GM23338 (cell line): ENCODE results near the gene OR7G2.

Source experiments
- CREB1 ChIP-seq: fragments of 250-450 bp; sonication (Bioruptor Pico); IDR thresholded peaks from 2 replicates; pipeline ENCODE4 v1.5.0; 2020; ENCODE audit warnings: low read depth, mild to moderate bottlenecking, moderate library complexity
- EZH2 ChIP-seq: fragments of 200-600 bp; sonication (generic); IDR thresholded peaks from one replicate; pipeline ENCODE4 v1.8.0; 2017; ENCODE audit warnings: antibody characterized with exemption, mild to moderate bottlenecking, low read depth; ENCODE audit not compliant: unreplicated experiment
- EZH2phosphoT487 ChIP-seq: fragments of 200-600 bp; sonication (generic); IDR thresholded peaks from one replicate; pipeline ENCODE4 v1.8.1; 2018; ENCODE audit warnings: antibody characterized with exemption; ENCODE audit not compliant: unreplicated experiment
- JUNB ChIP-seq: IDR thresholded peaks from one replicate; pipeline ENCODE4 v1.6.1; 2016; ENCODE audit warnings: antibody characterized with exemption; ENCODE audit not compliant: unreplicated experiment
- NANOG ChIP-seq: IDR thresholded peaks from 2 replicates; pipeline ENCODE4 v1.6.1; 2016; ENCODE audit warnings: antibody characterized with exemption, borderline replicate concordance
- POLR2AphosphoS5 ChIP-seq: IDR thresholded peaks from 2 replicates; pipeline ENCODE4 v1.6.1; 2016; ENCODE audit warnings: antibody characterized with exemption, low read depth
- STAT1 ChIP-seq: IDR thresholded peaks from one replicate; pipeline ENCODE4 v1.6.1; 2016; ENCODE audit warnings: antibody characterized with exemption; ENCODE audit not compliant: unreplicated experiment
- ZNF114 ChIP-seq: fragments of 250-450 bp; sonication (Bioruptor Pico); IDR thresholded peaks from 2 replicates; pipeline ENCODE4 v1.5.0; 2020; ENCODE audit warnings: mild to moderate bottlenecking, moderate library complexity
- ZNF331 ChIP-seq: fragments of 250-450 bp; sonication (Bioruptor Pico); IDR thresholded peaks from 2 replicates; pipeline ENCODE4 v1.5.0; 2020; ENCODE audit warnings: low read depth, mild to moderate bottlenecking, moderate library complexity
- TF ChIP-seq, protein P1 (sequence below), 2 experiments: fragments of 200-600 bp in 1 of 2; sonication (generic) in 1 of 2; conservative IDR thresholded peaks; 2 replicates each; pipeline versions ENCODE4 v1.5.1 to v1.6.1; 2016 to 2017; ENCODE audit warnings: antibody characterized with exemption in 2 of 2, low read depth in 2 of 2, mild to moderate bottlenecking in 2 of 2, moderate library complexity in 1 of 2
- TF ChIP-seq, protein P2 (sequence below): IDR thresholded peaks from one replicate; pipeline ENCODE4 v1.6.1; 2018; ENCODE audit warnings: antibody characterized with exemption; ENCODE audit not compliant: unreplicated experiment
- TF ChIP-seq, protein P3 (sequence below): IDR thresholded peaks from 2 replicates; pipeline ENCODE4 v1.6.1; 2016; ENCODE audit warnings: antibody characterized with exemption
- TF ChIP-seq, protein P4 (sequence below): fragments of 250-450 bp; sonication (Bioruptor Pico); IDR thresholded peaks from 2 replicates; pipeline ENCODE4 v1.5.0; 2020; ENCODE audit warnings: mild to moderate bottlenecking, moderate library complexity

DNA sequence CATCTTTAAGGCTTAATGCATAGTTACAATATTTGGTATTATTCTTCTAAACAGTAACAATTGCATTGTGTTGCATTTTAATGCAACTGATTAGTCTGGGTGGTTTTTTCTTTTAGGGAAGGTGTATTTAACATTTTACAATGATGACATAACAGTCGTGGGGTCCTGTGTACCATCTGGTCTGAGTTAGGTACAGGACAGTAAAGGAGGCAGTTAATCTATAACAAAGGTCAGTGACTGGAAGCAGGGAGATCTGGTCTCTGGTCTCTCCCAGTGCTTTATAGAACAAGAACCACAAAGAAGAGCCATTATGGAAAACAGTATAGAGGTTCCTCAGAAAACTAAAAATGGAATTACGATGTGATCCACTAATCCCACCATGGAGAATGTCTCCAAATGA is 2.7 kb upstream of the OR7G2 start:
- TF ChIP-seq, protein P1, sequence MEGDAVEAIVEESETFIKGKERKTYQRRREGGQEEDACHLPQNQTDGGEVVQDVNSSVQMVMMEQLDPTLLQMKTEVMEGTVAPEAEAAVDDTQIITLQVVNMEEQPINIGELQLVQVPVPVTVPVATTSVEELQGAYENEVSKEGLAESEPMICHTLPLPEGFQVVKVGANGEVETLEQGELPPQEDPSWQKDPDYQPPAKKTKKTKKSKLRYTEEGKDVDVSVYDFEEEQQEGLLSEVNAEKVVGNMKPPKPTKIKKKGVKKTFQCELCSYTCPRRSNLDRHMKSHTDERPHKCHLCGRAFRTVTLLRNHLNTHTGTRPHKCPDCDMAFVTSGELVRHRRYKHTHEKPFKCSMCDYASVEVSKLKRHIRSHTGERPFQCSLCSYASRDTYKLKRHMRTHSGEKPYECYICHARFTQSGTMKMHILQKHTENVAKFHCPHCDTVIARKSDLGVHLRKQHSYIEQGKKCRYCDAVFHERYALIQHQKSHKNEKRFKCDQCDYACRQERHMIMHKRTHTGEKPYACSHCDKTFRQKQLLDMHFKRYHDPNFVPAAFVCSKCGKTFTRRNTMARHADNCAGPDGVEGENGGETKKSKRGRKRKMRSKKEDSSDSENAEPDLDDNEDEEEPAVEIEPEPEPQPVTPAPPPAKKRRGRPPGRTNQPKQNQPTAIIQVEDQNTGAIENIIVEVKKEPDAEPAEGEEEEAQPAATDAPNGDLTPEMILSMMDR (conservative IDR thresholded peaks at IDR 0.05; ENCODE audit: low read depth in 2 of 2) = no peak
- TF ChIP-seq EZH2 (no peak), EZH2phosphoT487 (no peak), POLR2AphosphoS5 (no peak), CREB1 (no peak), JUNB (no peak), ZNF331 (CRISPR knock-in tag) (no peak), ZNF114 (CRISPR knock-in tag) (no peak), NANOG (no peak), STAT1 (no peak)
- TF ChIP-seq, protein P2, sequence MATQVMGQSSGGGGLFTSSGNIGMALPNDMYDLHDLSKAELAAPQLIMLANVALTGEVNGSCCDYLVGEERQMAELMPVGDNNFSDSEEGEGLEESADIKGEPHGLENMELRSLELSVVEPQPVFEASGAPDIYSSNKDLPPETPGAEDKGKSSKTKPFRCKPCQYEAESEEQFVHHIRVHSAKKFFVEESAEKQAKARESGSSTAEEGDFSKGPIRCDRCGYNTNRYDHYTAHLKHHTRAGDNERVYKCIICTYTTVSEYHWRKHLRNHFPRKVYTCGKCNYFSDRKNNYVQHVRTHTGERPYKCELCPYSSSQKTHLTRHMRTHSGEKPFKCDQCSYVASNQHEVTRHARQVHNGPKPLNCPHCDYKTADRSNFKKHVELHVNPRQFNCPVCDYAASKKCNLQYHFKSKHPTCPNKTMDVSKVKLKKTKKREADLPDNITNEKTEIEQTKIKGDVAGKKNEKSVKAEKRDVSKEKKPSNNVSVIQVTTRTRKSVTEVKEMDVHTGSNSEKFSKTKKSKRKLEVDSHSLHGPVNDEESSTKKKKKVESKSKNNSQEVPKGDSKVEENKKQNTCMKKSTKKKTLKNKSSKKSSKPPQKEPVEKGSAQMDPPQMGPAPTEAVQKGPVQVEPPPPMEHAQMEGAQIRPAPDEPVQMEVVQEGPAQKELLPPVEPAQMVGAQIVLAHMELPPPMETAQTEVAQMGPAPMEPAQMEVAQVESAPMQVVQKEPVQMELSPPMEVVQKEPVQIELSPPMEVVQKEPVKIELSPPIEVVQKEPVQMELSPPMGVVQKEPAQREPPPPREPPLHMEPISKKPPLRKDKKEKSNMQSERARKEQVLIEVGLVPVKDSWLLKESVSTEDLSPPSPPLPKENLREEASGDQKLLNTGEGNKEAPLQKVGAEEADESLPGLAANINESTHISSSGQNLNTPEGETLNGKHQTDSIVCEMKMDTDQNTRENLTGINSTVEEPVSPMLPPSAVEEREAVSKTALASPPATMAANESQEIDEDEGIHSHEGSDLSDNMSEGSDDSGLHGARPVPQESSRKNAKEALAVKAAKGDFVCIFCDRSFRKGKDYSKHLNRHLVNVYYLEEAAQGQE = no peak
- TF ChIP-seq, protein P3, sequence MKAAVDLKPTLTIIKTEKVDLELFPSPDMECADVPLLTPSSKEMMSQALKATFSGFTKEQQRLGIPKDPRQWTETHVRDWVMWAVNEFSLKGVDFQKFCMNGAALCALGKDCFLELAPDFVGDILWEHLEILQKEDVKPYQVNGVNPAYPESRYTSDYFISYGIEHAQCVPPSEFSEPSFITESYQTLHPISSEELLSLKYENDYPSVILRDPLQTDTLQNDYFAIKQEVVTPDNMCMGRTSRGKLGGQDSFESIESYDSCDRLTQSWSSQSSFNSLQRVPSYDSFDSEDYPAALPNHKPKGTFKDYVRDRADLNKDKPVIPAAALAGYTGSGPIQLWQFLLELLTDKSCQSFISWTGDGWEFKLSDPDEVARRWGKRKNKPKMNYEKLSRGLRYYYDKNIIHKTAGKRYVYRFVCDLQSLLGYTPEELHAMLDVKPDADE = no peak
- TF ChIP-seq, protein P4, sequence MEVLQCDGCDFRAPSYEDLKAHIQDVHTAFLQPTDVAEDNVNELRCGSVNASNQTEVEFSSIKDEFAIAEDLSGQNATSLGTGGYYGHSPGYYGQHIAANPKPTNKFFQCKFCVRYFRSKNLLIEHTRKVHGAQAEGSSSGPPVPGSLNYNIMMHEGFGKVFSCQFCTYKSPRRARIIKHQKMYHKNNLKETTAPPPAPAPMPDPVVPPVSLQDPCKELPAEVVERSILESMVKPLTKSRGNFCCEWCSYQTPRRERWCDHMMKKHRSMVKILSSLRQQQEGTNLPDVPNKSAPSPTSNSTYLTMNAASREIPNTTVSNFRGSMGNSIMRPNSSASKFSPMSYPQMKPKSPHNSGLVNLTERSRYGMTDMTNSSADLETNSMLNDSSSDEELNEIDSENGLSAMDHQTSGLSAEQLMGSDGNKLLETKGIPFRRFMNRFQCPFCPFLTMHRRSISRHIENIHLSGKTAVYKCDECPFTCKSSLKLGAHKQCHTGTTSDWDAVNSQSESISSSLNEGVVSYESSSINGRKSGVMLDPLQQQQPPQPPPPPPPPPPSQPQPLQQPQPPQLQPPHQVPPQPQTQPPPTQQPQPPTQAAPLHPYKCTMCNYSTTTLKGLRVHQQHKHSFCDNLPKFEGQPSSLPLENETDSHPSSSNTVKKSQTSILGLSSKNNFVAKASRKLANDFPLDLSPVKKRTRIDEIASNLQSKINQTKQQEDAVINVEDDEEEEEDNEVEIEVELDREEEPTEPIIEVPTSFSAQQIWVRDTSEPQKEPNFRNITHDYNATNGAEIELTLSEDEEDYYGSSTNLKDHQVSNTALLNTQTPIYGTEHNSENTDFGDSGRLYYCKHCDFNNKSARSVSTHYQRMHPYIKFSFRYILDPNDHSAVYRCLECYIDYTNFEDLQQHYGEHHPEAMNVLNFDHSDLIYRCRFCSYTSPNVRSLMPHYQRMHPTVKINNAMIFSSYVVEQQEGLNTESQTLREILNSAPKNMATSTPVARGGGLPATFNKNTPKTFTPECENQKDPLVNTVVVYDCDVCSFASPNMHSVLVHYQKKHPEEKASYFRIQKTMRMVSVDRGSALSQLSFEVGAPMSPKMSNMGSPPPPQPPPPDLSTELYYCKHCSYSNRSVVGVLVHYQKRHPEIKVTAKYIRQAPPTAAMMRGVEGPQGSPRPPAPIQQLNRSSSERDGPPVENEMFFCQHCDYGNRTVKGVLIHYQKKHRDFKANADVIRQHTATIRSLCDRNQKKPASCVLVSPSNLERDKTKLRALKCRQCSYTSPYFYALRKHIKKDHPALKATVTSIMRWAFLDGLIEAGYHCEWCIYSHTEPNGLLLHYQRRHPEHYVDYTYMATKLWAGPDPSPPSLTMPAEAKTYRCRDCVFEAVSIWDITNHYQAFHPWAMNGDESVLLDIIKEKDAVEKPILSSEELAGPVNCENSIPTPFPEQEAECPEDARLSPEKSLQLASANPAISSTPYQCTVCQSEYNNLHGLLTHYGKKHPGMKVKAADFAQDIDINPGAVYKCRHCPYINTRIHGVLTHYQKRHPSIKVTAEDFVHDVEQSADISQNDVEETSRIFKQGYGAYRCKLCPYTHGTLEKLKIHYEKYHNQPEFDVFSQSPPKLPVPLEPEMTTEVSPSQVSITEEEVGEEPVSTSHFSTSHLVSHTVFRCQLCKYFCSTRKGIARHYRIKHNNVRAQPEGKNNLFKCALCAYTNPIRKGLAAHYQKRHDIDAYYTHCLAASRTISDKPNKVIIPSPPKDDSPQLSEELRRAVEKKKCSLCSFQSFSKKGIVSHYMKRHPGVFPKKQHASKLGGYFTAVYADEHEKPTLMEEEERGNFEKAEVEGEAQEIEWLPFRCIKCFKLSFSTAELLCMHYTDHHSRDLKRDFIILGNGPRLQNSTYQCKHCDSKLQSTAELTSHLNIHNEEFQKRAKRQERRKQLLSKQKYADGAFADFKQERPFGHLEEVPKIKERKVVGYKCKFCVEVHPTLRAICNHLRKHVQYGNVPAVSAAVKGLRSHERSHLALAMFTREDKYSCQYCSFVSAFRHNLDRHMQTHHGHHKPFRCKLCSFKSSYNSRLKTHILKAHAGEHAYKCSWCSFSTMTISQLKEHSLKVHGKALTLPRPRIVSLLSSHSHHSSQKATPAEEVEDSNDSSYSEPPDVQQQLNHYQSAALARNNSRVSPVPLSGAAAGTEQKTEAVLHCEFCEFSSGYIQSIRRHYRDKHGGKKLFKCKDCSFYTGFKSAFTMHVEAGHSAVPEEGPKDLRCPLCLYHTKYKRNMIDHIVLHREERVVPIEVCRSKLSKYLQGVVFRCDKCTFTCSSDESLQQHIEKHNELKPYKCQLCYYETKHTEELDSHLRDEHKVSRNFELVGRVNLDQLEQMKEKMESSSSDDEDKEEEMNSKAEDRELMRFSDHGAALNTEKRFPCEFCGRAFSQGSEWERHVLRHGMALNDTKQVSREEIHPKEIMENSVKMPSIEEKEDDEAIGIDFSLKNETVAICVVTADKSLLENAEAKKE (CRISPR knock-in tag) = no peak
